Measurements from ENCODE around the gene TUBAL3. TPM values are rescaled to one million over a fixed set of nuclear protein-coding genes. Genes with fewer than 3 reads are reported as not detected.

The TUBAL3 gene
- total RNA-seq (ENCODE audit: unreplicated experiment): not detected
- long read RNA-seq: 0 reads

- Mint-ChIP-seq H3K9me3 (ENCODE audit: unreplicated experiment) (peaks cover 6% of the 10 kb centered on the region), H3K36me3 (ENCODE audit: low read depth, unreplicated experiment) (peaks cover 4% of the 10 kb centered on the region), H3K4me3 (ENCODE audit: unreplicated experiment) (no peak within 1 kb of the TSS), H3K27me3 (ENCODE audit: unreplicated experiment) (no peaks in the 10 kb centered on the region), H3K27ac (ENCODE audit: unreplicated experiment) (no peak within 1 kb of the TSS), H3K4me1 (ENCODE audit: unreplicated experiment) (no peaks in the 10 kb centered on the region)
- no peak for DNase-seq (ENCODE audit: low spot score)
- no peak for TF ChIP-seq CTCF (IDR thresholded peaks at IDR 0.05; ENCODE audit: unreplicated experiment)
These were observed at the start of gene TUBAL3 for GRCh38 chr10:5404208-5405041. TSS of gene TUBAL3 (minus strand) at chr10:5404828. CDS start at chr10:5404792, 36 bp downstream.

- Mint-ChIP-seq H3K27ac (ENCODE audit: unreplicated experiment) (peak overlapping the region; percentile 16), H3K4me1 (ENCODE audit: unreplicated experiment) (peaks cover 5% of the 10 kb centered on the region), H3K9me3 (ENCODE audit: unreplicated experiment) (no peaks in the 10 kb centered on the region), H3K36me3 (ENCODE audit: low read depth, unreplicated experiment) (peaks cover 13% of the 10 kb centered on the region), H3K27me3 (ENCODE audit: unreplicated experiment) (no peaks in the 10 kb centered on the region), H3K4me3 (ENCODE audit: unreplicated experiment) (peak overlapping the region; percentile 44)
- DNase-seq (ENCODE audit: low spot score): no peak
- TF ChIP-seq CTCF (IDR thresholded peaks at IDR 0.05; ENCODE audit: unreplicated experiment): no peak
These were observed 49.3 kb upstream of the TUBAL3 start for GRCh38 chr10:5453749-5454489.

GRCh38 chr10:5450605-5451384, 46.2 kb upstream of the TUBAL3 start:
- Mint-ChIP-seq H3K4me3 (ENCODE audit: unreplicated experiment) (no peak overlapping the region), H3K36me3 (ENCODE audit: low read depth, unreplicated experiment) (peaks cover 13% of the 10 kb centered on the region), H3K9me3 (ENCODE audit: unreplicated experiment) (no peaks in the 10 kb centered on the region), H3K27me3 (ENCODE audit: unreplicated experiment) (peaks cover 1% of the 10 kb centered on the region), H3K4me1 (ENCODE audit: unreplicated experiment) (peaks cover 11% of the 10 kb centered on the region), H3K27ac (ENCODE audit: unreplicated experiment) (no peak overlapping the region)
- TF ChIP-seq CTCF (IDR thresholded peaks at IDR 0.05; ENCODE audit: unreplicated experiment): no peak
- DNase-seq (ENCODE audit: low spot score): no peak

GRCh38 chr10:5449823-5450222, 45.2 kb upstream of the TUBAL3 start:
- peaks cover 12% of the 10 kb centered on the region for H3K36me3 Mint-ChIP-seq (ENCODE audit: low read depth, unreplicated experiment)
- no peaks in the 10 kb centered on the region for H3K9me3 Mint-ChIP-seq (ENCODE audit: unreplicated experiment)
- no peak for TF ChIP-seq CTCF (IDR thresholded peaks at IDR 0.05; ENCODE audit: unreplicated experiment)
- H3K27ac Mint-ChIP-seq (ENCODE audit: unreplicated experiment): peak overlapping the region; percentile 87
- H3K4me1 Mint-ChIP-seq (ENCODE audit: unreplicated experiment): peaks cover 16% of the 10 kb centered on the region
- peak overlapping the region; percentile 32 for H3K4me3 Mint-ChIP-seq (ENCODE audit: unreplicated experiment)
- H3K27me3 Mint-ChIP-seq (ENCODE audit: unreplicated experiment): peaks cover 1% of the 10 kb centered on the region
- DNase-seq (ENCODE audit: low spot score): no peak

Data from endothelial cell (in vitro differentiated cells).